NCI-H460 (cell line): ENCODE results near the gene IRF1. TPM values are rescaled to one million over a fixed set of nuclear protein-coding genes. Genes with fewer than 3 reads are reported as not detected.
"Not testable (repeated sequence)": the region's sequence is repeated elsewhere in the genome, so short reads cannot be mapped to it uniquely, and the experiment has no call there.

Source experiments
- DNase-seq: peaks from one replicate; pipeline ENCODE4 v3.0.0-alpha.2; 2016; ENCODE audit warnings: low read depth; ENCODE audit errors: extremely low read depth
- polyA plus RNA-seq: library from polyadenylated mRNA; depleted of rRNA; stranded (reverse); fragments of >200 nt; gene quantifications from 2 replicates; pipeline ENCODE4 v1.2.3, GENCODE V29; 2014; cell fraction: nucleus; rRNA removed
- total RNA-seq: library from RNA; depleted of rRNA; stranded (reverse); fragments of >200 nt; shearing (Covaris generic); gene quantifications from 2 replicates; pipeline ENCODE4 v1.2.3, GENCODE V29; 2014; rRNA removed

Gene IRF1, protein sequence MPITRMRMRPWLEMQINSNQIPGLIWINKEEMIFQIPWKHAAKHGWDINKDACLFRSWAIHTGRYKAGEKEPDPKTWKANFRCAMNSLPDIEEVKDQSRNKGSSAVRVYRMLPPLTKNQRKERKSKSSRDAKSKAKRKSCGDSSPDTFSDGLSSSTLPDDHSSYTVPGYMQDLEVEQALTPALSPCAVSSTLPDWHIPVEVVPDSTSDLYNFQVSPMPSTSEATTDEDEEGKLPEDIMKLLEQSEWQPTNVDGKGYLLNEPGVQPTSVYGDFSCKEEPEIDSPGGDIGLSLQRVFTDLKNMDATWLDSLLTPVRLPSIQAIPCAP
- total RNA-seq: 11.7 and 12.1 TPM in 2 replicates
- 4.5 and 5.6 TPM in 2 replicates for polyA plus RNA-seq

DNA sequence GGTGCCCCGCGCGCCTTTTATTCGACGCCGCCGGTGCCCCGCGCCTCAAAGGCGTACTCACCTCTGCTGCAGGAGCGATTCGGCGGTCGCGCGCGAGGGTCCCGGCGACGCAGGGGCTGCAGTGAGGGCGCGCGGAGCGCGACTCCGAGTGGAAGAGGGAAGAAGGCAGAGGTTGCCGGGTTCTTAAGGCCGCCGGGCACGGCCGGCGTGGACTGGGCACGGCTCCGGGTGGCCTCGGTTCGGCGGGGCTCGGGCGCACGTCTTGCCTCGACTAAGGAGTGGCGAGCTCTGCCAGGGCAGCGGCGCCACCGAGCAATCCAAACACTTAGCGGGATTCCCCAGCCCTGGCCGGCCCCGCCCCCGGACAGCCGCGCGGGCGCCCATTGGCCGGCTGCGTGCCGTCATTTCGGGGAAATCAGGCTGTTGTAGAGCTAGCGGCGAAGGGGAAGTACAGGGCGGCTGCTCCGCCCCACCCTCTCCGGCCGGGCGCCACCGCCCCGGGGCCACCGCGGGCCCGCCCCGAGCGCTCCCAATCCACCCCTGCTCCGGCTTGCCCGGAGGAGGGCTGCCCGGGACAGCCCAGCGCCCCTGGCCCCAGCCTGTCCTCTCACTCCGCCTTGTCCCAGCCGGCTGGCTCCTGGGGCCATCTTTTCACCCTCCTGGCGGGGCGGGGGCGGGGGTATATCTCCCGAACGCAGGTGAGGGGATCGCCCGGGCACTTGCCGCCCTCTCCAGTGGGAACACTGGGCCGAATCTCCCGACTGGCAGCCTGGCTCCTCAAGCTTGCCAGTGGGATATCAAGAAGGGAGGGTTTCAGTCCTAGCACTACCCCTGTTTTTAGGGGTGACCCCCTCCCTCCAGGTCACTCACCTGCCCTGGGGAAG lies at the start of gene IRF1:
TSS of gene IRF1 (minus strand) at position 290 of the 884 bp plus-strand sequence. CDS start 1,295 bp downstream, outside the sequence.
- peak; percentile 96 for DNase-seq

DNA sequence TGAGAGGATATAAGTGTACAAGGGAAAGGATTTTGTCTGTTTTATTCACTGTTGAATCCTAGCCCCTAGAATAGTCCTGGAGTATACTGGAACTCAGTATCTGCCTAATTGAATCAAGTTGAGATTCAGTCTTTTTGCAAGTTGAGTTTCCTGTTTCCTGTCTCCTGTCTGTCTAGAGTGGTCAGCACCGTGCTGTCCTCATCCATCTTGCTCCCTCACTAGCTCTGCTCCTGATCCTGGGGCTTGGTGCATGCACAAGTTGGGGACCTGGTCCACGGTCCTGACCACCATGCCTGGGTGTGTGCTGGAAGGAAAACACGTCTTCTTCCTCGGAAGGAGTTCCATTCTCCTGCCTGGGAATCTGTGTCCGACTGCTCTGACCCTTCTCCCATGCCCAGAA lies 49.6 kb upstream of the IRF1 start:
- no peak for DNase-seq

DNA sequence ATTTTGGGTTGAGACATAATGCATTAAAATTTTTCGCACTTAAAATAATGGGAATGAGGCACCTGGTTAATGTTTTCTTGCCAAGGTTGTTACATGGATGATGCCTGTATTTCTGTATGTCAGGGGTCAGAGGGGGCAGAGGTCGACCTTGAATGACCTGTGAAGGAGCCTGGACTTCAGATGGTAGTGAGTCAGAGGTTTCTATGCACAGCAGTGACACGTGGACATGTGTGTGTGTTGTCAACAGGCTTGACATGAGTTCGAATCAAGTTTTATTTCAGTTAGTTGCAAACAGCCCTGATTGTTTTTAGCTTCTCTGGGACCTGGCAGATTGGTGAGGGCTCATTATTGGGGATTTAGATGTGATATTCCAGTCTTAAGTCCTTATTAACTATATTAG lies 49.1 kb upstream of the IRF1 start:
- DNase-seq: no peak

DNA sequence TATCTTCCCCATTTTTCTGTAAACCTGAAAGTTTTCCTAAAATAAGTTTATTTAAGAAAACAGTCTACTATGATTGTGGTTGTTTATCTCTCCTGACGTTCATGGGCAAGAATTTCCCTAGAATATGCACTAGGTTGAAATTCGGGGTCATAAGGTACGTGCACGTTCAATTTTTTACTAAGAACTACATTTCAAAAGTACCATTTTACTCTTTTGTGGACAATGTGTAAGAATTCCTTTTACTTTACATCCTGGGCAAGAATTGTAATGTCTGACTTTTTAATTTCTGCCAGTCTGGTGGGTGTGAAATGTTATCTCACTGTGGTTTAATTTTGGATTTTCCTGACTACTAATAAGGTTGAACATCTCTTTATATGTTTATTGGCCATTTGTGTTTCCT lies 40.4 kb upstream of the IRF1 start:
- no peak for DNase-seq

DNA sequence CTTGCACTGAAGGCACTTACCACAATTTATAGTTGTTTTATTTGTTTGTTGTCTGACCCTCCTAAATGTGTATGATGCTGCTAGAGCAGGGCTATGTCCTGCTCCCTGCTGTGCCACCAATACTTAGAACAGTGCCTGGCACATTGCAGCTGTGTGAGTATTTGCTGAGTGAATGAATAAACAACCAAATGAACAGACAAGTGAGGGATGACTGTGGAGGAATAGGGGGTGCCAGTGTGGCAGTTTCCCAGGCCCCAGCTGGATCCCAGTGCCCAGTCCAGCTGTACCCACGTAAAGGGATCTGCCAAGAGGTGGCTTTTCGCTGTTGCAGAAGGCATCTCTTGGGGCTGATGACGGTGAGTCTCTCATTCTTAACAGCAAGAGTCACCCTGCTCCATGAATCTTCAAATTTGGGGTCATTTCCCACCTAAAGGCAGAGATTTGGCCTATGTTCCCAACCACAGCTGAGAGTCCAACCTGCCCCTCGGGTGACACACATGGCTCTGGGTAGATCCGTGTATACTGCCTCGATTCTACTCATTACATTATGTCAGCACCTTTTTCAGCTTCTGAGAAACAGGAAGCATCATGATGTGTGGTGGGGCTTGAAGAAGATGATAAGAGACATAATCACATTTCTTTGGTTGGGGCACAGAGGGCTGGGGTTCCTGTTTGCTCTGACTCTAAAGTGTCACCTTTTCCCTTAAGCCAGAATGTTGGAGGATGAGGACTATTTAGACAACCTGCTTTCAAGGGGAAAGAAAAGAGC lies 38.5 kb upstream of the IRF1 start:
- DNase-seq: no peak

DNA sequence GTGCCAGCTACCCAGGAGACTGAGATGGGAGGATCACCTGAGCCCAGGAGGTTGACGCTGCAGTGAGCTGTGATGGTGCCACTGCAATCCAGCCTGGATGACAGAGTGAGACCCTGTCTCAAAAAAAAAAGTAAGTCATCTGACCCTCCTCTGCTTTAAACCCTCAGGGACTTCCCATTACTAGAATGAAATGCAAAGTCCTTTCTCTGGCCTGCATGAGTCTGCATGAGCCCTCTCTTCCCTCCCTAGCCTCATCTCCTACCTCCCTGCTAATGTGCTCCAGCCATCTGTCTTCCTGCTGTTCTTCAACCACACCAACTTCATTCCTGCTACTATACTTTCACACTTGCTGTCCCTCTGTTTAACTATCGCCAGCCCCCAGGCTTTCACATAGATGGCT lies 37.4 kb upstream of the IRF1 start:
- no peak for DNase-seq

DNA sequence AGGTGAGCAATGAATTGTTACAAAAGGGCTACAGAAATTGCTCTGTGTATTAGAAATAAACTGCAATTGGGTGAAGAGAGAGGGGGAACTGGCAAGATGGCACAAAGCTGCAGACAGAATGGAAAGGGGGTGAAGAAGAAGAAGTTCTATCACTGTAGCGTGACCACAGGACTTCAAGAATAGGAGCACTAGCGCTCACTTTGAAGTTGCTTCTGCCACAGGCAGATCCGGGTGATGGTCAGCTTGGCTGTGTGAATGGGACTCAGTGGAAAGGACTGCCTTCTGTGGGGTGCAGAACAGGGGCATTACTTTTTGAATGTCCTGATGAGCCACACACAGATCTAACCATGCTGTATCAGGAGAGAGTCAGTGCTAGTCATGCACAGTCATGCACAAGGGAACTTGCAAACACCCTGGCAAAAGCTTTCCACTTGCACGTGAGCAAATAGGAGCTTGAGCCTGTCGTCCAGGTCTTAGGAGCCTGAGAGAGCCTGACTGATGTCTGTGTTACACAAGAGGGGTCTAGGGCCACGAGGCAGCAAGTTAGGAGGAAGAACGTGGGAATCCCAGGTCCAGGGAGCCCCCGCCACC lies 36.5 kb upstream of the IRF1 start:
- no peak for DNase-seq

DNA sequence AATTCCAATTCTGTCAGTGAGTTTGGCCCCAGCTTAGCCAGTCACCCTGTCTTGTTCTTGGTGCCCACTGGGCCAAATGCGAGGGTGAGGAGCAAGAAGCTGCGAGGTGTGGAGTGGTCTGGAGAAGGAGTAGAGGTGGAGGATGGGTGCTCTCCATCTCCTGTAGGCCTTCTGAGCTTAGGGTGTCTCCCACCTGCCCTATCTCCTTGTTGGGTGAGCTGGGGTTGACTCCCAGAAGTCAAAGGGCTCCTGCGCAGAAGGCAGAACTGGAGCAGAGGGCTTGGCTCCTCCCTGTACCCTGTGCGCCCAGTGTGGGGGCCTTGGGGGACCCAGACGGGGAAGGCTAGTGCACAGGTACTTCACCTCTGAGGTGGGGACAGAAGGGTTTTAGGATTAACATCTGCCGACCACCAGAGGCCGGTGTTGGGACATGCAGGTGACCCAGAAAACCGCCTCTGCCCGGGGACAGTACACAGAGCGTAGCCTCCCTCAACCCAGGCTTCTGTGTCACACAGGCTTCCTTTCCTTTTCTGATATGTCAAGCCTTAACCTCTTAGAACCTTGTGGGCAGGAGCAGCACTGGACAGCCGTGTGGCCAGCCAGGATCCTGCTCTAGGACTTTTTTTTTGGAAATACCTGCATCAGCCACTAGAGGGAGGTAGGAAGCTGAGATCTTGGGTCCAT lies 35.9 kb upstream of the IRF1 start:
- DNase-seq: peak; percentile 70

DNA sequence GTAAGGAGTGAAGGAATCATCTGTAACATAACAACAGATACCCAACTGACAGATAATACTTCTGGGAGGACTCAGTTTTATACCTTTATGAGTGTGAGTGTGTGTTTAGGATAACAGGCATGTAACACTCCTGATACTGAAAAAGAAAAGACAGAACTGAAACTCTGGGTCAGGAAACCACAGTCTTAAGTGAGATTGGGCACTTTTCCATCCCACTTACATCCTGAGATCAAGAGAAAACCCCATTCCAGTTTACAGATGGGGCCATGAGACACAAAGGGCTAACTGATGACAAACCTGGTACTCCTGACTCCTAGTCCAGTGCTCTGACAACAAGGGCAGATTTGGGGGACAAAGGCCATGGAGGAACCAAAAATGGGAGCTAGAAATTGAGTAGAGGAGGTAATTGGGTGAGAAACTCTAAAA lies 34.7 kb upstream of the IRF1 start:
- DNase-seq: no peak

DNA sequence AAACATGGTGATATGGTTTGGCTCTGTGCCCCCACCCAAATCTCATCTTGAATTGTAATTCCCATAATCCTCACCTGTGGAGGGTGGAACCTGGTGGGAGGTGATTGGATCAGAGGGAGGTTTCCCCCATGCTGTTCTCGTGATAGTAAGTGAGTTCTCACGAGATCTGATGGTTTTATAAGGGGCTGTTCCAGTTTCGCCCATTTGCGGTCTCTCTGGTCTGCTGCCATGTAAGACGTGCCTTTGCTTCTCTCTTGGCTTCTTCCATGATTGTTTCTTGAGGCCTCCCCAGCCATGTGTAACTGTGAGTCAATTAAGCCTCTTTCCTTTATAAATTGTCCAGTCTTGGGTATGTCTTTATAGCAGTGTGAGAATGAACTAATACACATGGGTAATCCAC lies 34.3 kb upstream of the IRF1 start:
- DNase-seq: not testable (repeated sequence)

DNA sequence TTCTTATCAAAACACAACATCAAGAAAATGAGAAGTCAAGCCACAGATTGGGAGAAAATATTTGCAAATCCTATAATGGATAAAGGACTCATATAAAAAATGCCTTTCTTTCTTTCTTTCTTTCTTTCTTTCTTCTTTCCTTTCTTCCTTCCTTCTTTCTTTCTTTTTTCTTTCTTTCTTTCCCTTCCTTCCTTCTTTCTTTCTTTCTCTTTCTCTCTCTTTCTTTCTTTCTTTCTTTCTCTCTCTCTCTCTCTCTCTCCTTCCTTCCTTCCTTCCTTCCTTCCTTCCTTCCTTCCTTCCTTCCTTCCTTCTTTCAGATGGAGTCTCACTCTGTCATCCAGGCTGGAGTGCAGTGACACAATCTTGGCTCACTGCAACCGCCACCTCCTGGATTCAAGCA lies 31.5 kb upstream of the IRF1 start:
- not testable (repeated sequence) for DNase-seq

DNA sequence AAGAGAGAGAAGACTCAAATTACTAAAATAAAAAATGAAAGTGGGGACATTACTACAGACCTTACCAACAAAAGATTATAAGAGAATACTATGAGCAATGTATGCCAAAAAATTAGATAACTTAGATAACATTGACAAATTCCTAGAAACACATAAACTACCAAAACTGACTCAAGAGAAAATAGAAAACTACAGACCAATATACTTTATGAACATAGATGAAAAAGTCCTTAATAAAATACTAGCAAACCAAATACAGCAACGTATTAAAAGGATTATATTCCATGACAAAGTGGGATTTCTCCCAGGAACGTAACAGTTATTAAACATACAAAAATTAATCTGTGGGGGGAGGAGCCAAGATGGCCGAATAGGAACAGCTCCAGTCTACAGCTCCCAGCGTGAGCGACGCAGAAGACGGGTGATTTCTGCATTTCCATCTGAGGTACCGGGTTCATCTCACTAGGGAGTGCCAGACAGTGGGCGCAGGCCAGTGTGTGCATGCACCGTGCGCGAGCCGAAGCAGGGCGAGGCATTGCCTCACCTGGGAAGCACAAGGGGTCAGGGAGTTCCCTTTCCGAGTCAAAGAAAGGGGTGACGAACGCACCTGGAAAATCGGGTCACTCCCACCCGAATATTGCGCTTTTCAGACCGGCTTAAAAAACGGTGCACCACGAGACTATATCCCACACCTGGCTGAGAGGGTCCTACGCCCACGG lies 23.2 kb upstream of the IRF1 start:
- DNase-seq: not testable (repeated sequence)

DNA sequence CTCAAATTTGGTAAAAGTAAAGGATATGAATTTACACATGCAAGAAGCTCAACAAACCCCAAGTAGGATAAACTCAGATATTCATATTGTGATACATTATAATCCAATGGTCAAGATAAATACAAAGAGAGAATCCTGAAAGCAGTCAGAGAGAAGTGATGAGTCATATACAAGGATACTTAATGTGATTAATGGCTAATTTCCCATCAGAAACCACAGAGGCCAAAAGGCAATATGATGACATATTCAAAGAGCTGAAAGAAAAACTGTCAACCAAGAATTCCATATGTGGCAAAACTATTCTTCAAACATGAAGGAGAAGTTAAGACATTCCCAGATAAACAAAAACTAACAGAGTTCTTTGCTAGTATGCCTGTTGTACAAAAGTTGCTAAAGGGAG lies 19.5 kb upstream of the IRF1 start:
- no peak for DNase-seq

DNA sequence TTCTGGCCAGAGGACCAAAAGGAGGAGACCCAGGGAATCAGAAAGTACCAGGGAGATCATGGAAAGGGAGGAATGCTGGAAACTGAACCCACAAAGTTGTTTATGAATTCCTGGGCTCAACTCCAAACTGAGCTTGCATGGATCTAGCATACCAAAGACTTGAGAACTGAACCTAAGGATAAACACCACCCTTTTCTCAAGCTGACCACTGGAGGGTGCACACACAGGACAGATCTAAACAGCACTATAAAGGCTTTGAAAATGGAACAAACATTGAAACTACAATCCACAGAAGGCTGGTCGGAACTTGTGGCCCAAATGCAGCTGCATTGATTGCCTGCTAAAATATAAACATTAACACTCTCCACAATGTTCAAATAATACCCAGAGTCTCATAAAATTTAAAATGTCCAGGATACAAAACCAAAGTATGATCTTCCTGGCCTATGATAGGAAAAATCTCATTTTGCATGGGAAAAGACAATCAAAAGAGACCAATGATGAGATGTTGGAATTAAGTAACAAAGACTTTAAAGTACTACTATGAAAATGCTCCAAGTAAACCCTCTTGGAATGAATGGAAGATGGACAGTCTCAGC lies 15.6 kb upstream of the IRF1 start:
- peak; percentile 52 for DNase-seq

DNA sequence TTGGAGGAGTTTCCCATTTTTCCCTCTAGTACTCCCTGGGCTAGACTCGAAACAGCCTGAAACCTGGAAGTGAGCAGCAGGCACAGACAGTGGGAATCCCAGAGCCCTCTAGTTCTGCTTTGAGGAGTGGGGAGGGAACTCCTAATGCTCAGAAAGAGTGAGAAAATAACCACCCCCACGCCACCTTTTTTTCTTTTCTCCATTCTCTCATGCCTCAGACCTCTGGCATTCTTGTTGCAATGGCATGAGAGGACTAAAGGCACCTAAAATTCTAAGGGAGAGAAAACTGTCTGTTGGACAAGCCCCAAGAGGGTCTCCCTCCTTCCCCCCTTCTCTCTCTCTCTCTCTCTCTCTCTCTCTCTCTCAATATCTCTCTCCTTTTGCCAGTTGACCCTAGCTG lies 15.1 kb upstream of the IRF1 start:
- DNase-seq: no peak

DNA sequence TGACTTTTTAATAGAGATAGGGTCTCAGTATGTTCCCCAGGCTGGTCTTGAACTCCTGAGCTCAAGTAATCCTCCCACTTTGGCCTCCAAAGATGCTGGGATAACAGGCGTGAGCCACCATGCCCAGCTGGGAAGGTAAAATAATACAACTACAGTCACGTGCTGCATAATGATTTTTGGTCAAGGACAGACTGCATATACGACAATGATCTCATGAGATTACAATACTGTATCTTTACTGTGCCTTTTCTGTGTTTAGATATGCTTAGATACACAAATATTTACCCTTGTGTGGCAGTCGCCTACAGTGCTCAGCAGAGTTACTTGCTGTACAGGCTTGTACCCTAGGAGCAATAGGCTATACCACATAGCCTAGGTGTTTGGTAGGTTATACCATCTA lies 14.2 kb upstream of the IRF1 start:
- DNase-seq: no peak

DNA sequence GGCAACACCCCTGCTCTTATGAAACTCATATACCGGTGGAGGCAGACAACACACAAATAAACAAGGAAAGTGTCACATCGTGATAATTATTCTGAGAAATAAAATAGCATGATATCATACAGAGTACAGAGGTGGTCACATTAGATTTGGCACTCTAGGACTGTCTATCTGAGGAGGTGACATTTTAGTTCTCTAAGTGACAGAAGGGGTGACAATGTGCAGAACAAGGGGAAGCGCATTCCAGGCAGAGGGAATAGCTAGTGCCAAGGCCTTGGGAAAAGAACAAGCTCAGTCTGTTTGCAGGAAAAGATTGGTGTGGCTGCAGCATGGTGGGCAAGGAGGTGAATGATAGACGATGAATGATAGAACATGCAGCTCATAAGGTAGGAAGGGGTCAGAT lies 12.7 kb upstream of the IRF1 start:
- no peak for DNase-seq

DNA sequence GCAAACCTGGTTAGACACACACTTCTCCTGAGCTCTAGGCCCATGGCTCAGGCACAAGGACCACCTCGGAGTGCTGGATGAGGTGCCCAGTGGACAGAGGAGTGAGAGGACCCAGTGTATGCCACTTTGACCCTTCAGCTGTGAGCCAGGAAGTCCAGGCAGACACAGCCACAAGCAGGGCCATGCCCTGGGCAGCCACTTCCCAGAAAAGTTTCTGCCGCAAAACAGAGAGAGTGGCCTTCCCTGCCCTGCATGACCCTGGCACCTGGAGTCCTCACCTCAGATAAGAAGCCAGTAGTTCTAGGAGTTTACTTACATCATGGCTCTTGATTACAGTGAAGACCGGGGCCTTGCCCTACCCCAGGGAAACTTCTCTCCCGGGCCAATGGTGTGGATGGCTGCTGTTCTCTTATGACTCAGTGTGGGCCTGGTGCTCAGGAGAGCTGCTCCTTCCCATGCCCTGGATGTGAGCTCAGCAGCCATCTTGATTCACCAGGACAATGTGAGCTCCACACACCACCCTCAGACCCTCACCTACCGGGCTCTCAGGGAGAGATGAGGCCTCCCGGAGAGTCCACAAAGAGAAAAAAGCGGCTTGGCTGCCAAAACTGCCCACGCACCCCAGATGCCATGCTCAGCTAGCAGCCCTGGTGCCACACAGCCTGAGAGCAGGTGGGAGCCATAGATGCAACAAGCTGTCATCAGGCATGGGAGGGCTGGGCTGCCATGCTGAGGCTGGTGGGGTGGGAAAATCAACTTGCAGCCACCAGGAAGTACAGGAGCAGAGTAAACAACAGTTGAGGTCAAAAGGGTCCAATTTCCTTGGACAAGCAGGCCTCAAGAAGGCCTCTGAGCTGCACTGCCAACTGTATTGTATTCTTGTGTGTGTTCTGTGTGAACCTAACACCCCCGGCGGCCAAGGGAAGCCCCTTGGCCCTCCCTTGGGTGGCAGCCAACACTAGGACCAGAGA lies 11.7 kb upstream of the IRF1 start:
- DNase-seq: no peak
